H1 (cell line): ENCODE results near the gene CBFA2T2.

Experiments used
- EP300 ChIP-seq, 2 experiments: IDR thresholded peaks; 1 replicate in 1 of 2; 2 replicates in 1 of 2; pipeline ENCODE4 v1.6.1; 2011 to 2012; ENCODE audit warnings: low read depth in 2 of 2, low read length in 2 of 2, mild to moderate bottlenecking in 2 of 2, borderline replicate concordance in 1 of 2, inconsistent platforms in 1 of 2, moderate library complexity in 1 of 2
- RNF2 ChIP-seq: fragments of 200-900, 300-1000 bp; sonication (generic); IDR thresholded peaks from 2 replicates; pipeline ENCODE4 v1.7.1; 2016; ENCODE audit warnings: borderline replicate concordance, low read depth, mild to moderate bottlenecking, antibody characterized with exemption, low read length; ENCODE audit not compliant: poor library complexity, severe bottlenecking; ENCODE audit errors: missing control alignments
- TF ChIP-seq, protein P1 (sequence below): IDR thresholded peaks from 2 replicates; pipeline ENCODE4 v1.6.1; 2011; ENCODE audit warnings: low read length, improper control_type of control experiment

DNA sequence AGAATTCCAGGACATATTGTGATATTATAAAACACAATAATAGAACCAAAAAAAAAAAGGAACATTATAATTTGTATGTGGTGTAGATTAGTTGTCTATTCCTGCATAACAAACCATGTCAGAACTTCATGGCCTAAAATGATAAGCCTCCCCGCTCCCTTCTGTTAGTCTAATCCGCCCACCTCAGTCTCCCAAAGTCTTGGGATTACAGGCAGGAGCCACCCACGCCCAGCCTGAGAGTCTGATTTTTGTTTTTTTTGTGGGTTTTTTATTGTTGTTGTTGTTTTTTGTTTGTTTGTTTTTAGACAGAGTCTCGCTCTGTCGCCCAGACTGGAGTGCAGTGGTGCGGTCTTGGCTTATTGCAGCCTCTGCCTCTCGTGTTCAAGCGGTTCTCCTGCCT is 111.1 kb downstream of the CBFA2T2 start:
- no peak for TF ChIP-seq RNF2
- no peak for TF ChIP-seq EP300 (IDR thresholded peaks at IDR 0.05; ENCODE audit: borderline replicate concordance in 1 of 2, low read depth in 2 of 2, low read length in 2 of 2)
- TF ChIP-seq, protein P1, sequence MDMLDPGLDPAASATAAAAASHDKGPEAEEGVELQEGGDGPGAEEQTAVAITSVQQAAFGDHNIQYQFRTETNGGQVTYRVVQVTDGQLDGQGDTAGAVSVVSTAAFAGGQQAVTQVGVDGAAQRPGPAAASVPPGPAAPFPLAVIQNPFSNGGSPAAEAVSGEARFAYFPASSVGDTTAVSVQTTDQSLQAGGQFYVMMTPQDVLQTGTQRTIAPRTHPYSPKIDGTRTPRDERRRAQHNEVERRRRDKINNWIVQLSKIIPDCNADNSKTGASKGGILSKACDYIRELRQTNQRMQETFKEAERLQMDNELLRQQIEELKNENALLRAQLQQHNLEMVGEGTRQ, result no peak
